B cell (primary cell): ENCODE results near the gene MRC2. TPM values are rescaled to one million over a fixed set of nuclear protein-coding genes. Genes with fewer than 3 reads are reported as not detected.
"Not testable (repeated sequence)": the region's sequence is repeated elsewhere in the genome, so short reads cannot be mapped to it uniquely, and the experiment has no call there.

Experiments used
- ATAC-seq: fragments of 200-7000 bp; cut with Tn5 transposase; one replicate; pipeline ENCODE4 v1.10.0; 2021; ENCODE audit warnings: low read depth, mild to moderate bottlenecking, moderate number of reproducible peaks, moderate library complexity
- CTCF ChIA-PET: fragments of 350-600 bp; sonication (Branson Sonifier 250); formaldehyde crosslinking; loops from one replicate; lab custom pipeline; 2021; ENCODE audit warnings: antibody characterized with exemption, inconsistent platforms; lab: Charles Lee
- POLR2A ChIA-PET: fragments of 350-600 bp; sonication (Branson Sonifier 250); formaldehyde crosslinking; loops from one replicate; lab custom pipeline; 2021; ENCODE audit warnings: antibody characterized with exemption; lab: Charles Lee
- DNase-seq: peaks from one replicate; pipeline ENCODE4 v3.0.0; 2013
- H2AFZ ChIP-seq: 2 replicates; pipeline ENCODE4 v1.6.1; 2012; ENCODE audit warnings: mild to moderate bottlenecking, low read depth, low read length; ENCODE audit not compliant: insufficient read depth, poor library complexity, severe bottlenecking
- H3K27ac ChIP-seq, 2 donors: 1 replicate in 1 of 2; 2 replicates in 1 of 2; pipeline ENCODE4 v1.5.1; 2012 to 2013; ENCODE audit warnings: low read length in 2 of 2, mild to moderate bottlenecking in 2 of 2, moderate library complexity in 1 of 2
- H3K27me3 ChIP-seq, 4 experiments: fragments of 200-600 bp in 1 of 4; sonication (generic) in 1 of 4; replicated peaks in 1 of 4; 1 replicate in 2 of 4; 2 replicates in 2 of 4; pipeline versions ENCODE4 v1.6.1 to v1.7.0; 2013 to 2016; ENCODE audit warnings: low read length in 3 of 4, mild to moderate bottlenecking in 2 of 4, mixed read lengths in 1 of 4, moderate library complexity in 1 of 4; ENCODE audit not compliant: insufficient read depth in 4 of 4, control insufficient read depth in 3 of 4; ENCODE audit errors: control extremely low read depth in 1 of 4
- H3K36me3 ChIP-seq, 2 experiments: replicated peaks in 1 of 2; 1 replicate in 1 of 2; 2 replicates in 1 of 2; pipeline versions ENCODE4 v1.6.1 to v1.7.1; 2013; ENCODE audit warnings: low read length in 1 of 2; ENCODE audit not compliant: insufficient read depth in 2 of 2, control insufficient read depth in 1 of 2; ENCODE audit errors: control extremely low read depth in 1 of 2, extremely low read depth in 1 of 2
- H3K4me1 ChIP-seq, 2 donors: fragments of 200-600 bp in 1 of 2; sonication (generic) in 1 of 2; 1 replicate in 1 of 2; 2 replicates in 1 of 2; pipeline versions ENCODE4 v1.5.1 to v1.6.1; 2013 to 2017; ENCODE audit warnings: low read length in 2 of 2; ENCODE audit not compliant: control insufficient read depth in 2 of 2, insufficient read depth in 2 of 2
- H3K4me2 ChIP-seq: replicated peaks from 2 replicates; pipeline ENCODE3; 2012; ENCODE audit warnings: mild to moderate bottlenecking, low read depth, low read length; ENCODE audit not compliant: poor library complexity, severe bottlenecking
- H3K4me3 ChIP-seq, 5 experiments: fragments of 200-600 bp in 1 of 5; sonication (generic) in 1 of 5; 1 replicate in 3 of 5; 2 replicates in 2 of 5; pipeline versions ENCODE4 v1.5.1 to v1.7.0; 2011 to 2016; ENCODE audit warnings: low read length in 4 of 5, mild to moderate bottlenecking in 4 of 5, low read depth in 2 of 5, control low read depth in 1 of 5, moderate library complexity in 1 of 5; ENCODE audit not compliant: insufficient read depth in 1 of 5; ENCODE audit errors: control extremely low read depth in 1 of 5, extremely low read depth in 1 of 5
- H3K79me2 ChIP-seq: fragments of 200-600 bp; sonication (generic); one replicate; pipeline ENCODE4 v1.6.0; 2016; ENCODE audit warnings: low read length; ENCODE audit not compliant: control insufficient read depth, insufficient read depth
- H3K9ac ChIP-seq: fragments of 200-600 bp; sonication (generic); 2 replicates; pipeline ENCODE4 v1.6.1; 2017; ENCODE audit warnings: mild to moderate bottlenecking, low read length, moderate library complexity
- H3K9me3 ChIP-seq, 3 donors: one replicate each; pipeline versions ENCODE4 v1.6.1 to v1.7.1; 2013; ENCODE audit warnings: low read length in 2 of 3; ENCODE audit not compliant: control insufficient read depth in 2 of 3, insufficient read depth in 1 of 3; ENCODE audit errors: control extremely low read depth in 1 of 3
- H4K20me1 ChIP-seq: 2 replicates; pipeline ENCODE4 v1.6.0; 2012; ENCODE audit warnings: mild to moderate bottlenecking, low read length; ENCODE audit not compliant: insufficient read depth, control insufficient read depth, poor library complexity, severe bottlenecking
- H3K27ac Mint-ChIP-seq: one replicate; pipeline ENCODE4 v1.8.0; 2021; ENCODE audit warnings: mixed read lengths
- H3K27me3 Mint-ChIP-seq: one replicate; pipeline ENCODE4 v1.8.0; 2021; ENCODE audit warnings: mixed read lengths
- H3K4me1 Mint-ChIP-seq: one replicate; pipeline ENCODE4 v1.8.0; 2021; ENCODE audit warnings: mixed read lengths
- H3K4me3 Mint-ChIP-seq: one replicate; pipeline ENCODE4 v1.8.0; 2021; ENCODE audit warnings: mixed read lengths
- H3K9me3 Mint-ChIP-seq: one replicate; pipeline ENCODE4 v1.8.0; 2022; ENCODE audit warnings: mixed read lengths; ENCODE audit not compliant: insufficient read depth
- EZH2 ChIP-seq: IDR thresholded peaks from 2 replicates; pipeline ENCODE4 v1.6.1; 2012; ENCODE audit warnings: borderline replicate concordance, low read depth, mild to moderate bottlenecking, moderate library complexity, low read length; ENCODE audit not compliant: insufficient read depth, poor library complexity, severe bottlenecking
- WGBS: methylation state at CpG from one replicate; pipeline ENCODE4 v1.1.5; 2013; ENCODE audit warnings: missing lambda C conversion rate; ENCODE audit not compliant: insufficient coverage; 5-methylcytosine and 5-hydroxymethylcytosine counted together
- intact Hi-C: fragments of 100-400 bp; cut with micrococcal nuclease; formaldehyde crosslinking; loops from one replicate; pipeline ENCODE4 v1.10.0; 2022
- polyA plus RNA-seq: library from polyadenylated mRNA; depleted of rRNA; stranded (reverse); fragments of >200 nt; gene quantifications from 2 replicates; pipeline ENCODE4 v1.2.3, GENCODE V29; 2012
- total RNA-seq, 2 donors: library from RNA; stranded (reverse); fragments of 120-200 nt in 1 of 2; gene quantifications; 1 replicate in 1 of 2; 2 replicates in 1 of 2; pipeline versions ENCODE4 v1.2.3 to v1.2.4, GENCODE V29; 2013 to 2022
- TF ChIP-seq, protein P1 (sequence below): fragments of 200-600 bp; IDR thresholded peaks from one replicate; pipeline ENCODE4 v1.8.0; 2022; ENCODE audit warnings: antibody characterized with exemption, mild to moderate bottlenecking

The MRC2 gene
- total and polyA plus RNA-seq, 2 donors (not counting 1 experiment from before 2014, with no cell fraction given) = 0.09 to 0.34 TPM

DNA sequence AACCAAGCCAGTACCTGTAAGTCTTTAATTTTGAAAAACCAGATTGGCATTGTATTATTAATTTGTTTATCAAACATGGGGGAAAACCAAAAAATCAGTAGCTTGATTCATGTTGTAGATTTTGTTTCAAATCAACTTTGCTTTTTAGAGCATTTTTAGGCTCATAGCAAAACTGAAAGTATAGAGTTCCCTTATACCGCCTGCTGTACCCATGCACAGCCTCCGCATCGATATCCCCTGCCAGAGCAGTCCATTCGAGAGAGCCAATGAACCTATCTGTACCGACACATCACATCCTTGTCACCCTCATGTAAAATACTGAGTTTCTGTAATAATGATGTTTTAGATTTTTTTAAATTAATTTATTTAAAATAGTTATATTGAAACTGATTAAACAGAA, 16.2 kb upstream of the MRC2 start:
- CTCF ChIA-PET = no interaction called here
- H3K27ac ChIP-seq = peak overlapping the region in 1 of 2 donors; percentile 53
- no peak overlapping the region for H2AFZ ChIP-seq
- no peaks in the 10 kb centered on the region for H4K20me1 ChIP-seq
- POLR2A ChIA-PET = interaction anchor here (0.6 kb wide), 1 partner anchor 20 kb away, joined by 5 read pairs; no protein-coding TSS in a partner anchor
- intact Hi-C loops = no loop called here
- H3K9ac ChIP-seq = no peak overlapping the region
- peaks cover 4 to 68% of the 10 kb centered on the region in 2 experiments for H3K36me3 ChIP-seq
- WGBS = 40% methylated on average over 1 of the region's 5 CpGs
- no peak overlapping the region for H3K4me3 ChIP-seq
- H3K4me2 ChIP-seq = peak overlapping the region; percentile 30
- Mint-ChIP-seq H3K4me1 (peaks cover 20% of the 10 kb centered on the region), H3K27me3 (no peaks in the 10 kb centered on the region), H3K27ac (peak overlapping the region; percentile 78), H3K9me3 (no peaks in the 10 kb centered on the region), H3K4me3 (peak overlapping the region; percentile 63)
- DNase-seq = peak; percentile 32
- no peaks in the 10 kb centered on the region for H3K9me3 ChIP-seq
- TF ChIP-seq, protein P1, sequence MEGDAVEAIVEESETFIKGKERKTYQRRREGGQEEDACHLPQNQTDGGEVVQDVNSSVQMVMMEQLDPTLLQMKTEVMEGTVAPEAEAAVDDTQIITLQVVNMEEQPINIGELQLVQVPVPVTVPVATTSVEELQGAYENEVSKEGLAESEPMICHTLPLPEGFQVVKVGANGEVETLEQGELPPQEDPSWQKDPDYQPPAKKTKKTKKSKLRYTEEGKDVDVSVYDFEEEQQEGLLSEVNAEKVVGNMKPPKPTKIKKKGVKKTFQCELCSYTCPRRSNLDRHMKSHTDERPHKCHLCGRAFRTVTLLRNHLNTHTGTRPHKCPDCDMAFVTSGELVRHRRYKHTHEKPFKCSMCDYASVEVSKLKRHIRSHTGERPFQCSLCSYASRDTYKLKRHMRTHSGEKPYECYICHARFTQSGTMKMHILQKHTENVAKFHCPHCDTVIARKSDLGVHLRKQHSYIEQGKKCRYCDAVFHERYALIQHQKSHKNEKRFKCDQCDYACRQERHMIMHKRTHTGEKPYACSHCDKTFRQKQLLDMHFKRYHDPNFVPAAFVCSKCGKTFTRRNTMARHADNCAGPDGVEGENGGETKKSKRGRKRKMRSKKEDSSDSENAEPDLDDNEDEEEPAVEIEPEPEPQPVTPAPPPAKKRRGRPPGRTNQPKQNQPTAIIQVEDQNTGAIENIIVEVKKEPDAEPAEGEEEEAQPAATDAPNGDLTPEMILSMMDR = no peak
- no peak for TF ChIP-seq EZH2
- no peaks in the 10 kb centered on the region for H3K79me2 ChIP-seq
- ATAC-seq = peak; percentile 47
- no peaks in the 10 kb centered on the region for H3K27me3 ChIP-seq
- H3K4me1 ChIP-seq = peaks cover 0 to 8% of the 10 kb centered on the region in 2 donors

DNA sequence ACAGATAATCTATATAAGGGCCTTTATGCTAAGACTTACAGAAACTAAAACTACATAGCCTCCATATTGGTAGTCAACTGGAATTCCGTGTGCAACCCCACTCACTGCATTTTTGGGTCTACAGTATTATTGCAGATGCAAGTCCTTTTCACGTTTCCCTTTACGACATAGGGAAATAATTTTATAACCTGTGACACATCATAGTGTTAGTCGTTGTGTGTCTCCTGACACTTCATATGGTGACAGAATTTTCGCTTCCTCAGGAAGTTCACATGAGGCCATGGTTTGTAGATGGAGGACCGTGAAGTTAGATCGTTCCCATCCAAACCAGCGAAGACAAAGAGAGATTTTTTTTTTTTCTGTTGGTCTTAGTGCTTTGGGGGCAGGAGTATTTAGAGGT, 15.7 kb upstream of the MRC2 start:
- intact Hi-C loops = no loop called here
- H3K9me3 Mint-ChIP-seq = no peaks in the 10 kb centered on the region

DNA sequence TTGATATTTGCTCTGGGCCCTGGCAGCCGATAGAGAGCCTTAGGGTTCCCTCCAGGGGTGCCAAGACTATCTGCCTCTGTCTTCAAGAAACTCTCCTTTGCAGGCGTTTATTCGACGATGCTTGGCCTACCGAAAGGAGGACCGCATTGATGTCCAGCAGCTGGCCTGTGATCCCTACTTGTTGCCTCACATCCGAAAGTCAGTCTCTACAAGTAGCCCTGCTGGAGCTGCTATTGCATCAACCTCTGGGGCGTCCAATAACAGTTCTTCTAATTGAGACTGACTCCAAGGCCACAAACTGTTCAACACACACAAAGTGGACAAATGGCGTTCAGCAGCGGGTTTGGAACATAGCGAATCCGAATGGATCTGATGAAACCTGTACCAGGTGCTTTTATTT, 15.2 kb upstream of the MRC2 start:
- ATAC-seq, H3K79me2 ChIP-seq, CTCF ChIA-PET, H3K9me3 ChIP-seq, H3K9ac ChIP-seq, DNase-seq, H3K4me3 Mint-ChIP-seq, H3K27me3 ChIP-seq, H3K4me3 ChIP-seq, H3K4me1 ChIP-seq, H3K9me3 Mint-ChIP-seq, POLR2A ChIA-PET, intact Hi-C loops, H2AFZ ChIP-seq, H4K20me1 ChIP-seq, H3K27ac Mint-ChIP-seq, H3K27me3 Mint-ChIP-seq: not testable (repeated sequence)
- H3K4me1 Mint-ChIP-seq = peaks cover 20% of the 10 kb centered on the region
- peak overlapping the region; percentile 30 for H3K4me2 ChIP-seq
- H3K36me3 ChIP-seq = peaks cover 2 to 62% of the 10 kb centered on the region in 2 experiments
- H3K27ac ChIP-seq = peak overlapping the region; percentile 34 to 45
- 86% methylated on average over 2 of the region's 12 CpGs for WGBS

More for the DNA sequence above, 15.7 kb upstream of the MRC2 start:
- DNase-seq (peak; percentile 52), ATAC-seq (peak; percentile 41)
- ChIA-PET POLR2A (interaction anchor here (0.6 kb wide), 1 partner anchor 20 kb away, joined by 5 read pairs; no protein-coding TSS in a partner anchor), CTCF (no interaction called here)
- Histone ChIP-seq H4K20me1 (no peaks in the 10 kb centered on the region), H3K36me3 (peaks cover 2 to 64% of the 10 kb centered on the region in 2 experiments), H3K4me2 (peak overlapping the region; percentile 30), H2AFZ (no peak overlapping the region), H3K4me1 (peaks cover 0 to 8% of the 10 kb centered on the region in 2 donors), H3K4me3 (no peak overlapping the region), H3K79me2 (no peaks in the 10 kb centered on the region), H3K27ac (peak overlapping the region; percentile 34 to 45), H3K9ac (no peak overlapping the region), H3K27me3 (no peaks in the 10 kb centered on the region), H3K9me3 (no peaks in the 10 kb centered on the region)
- Mint-ChIP-seq H3K4me3 (peak overlapping the region; percentile 52), H3K27ac (peak overlapping the region; percentile 47), H3K4me1 (peaks cover 20% of the 10 kb centered on the region), H3K27me3 (no peaks in the 10 kb centered on the region)
- TF ChIP-seq, protein P1 = no peak
- TF ChIP-seq EZH2 = no peak
- 20% methylated on average over 1 of the region's 8 CpGs for WGBS
